WERI-Rb-1 (cell line): Measurements from ENCODE around the gene NEDD8.

Experiments used
- DNase-seq: peaks from one replicate; pipeline ENCODE4 v3.0.0-alpha.2; 2020
- H3K27ac ChIP-seq: fragments of 250-450 bp; sonication (Bioruptor Pico); 2 replicates; pipeline ENCODE4 v1.5.1; 2020; ENCODE audit warnings: mild to moderate bottlenecking, moderate library complexity
- H3K27me3 ChIP-seq: fragments of 250-450 bp; sonication (Bioruptor Pico); 2 replicates; pipeline ENCODE4 v1.5.1; 2021; ENCODE audit warnings: mild to moderate bottlenecking, low read depth, moderate library complexity; ENCODE audit not compliant: insufficient read depth, severe bottlenecking
- H3K36me3 ChIP-seq: fragments of 250-450 bp; sonication (Bioruptor Pico); 2 replicates; pipeline ENCODE4 v1.5.1; 2020; ENCODE audit warnings: mild to moderate bottlenecking, moderate library complexity
- H3K4me3 ChIP-seq: 2 replicates; pipeline ENCODE4 v1.5.1; 2011; ENCODE audit warnings: low read depth, mild to moderate bottlenecking, control low read depth, low read length
- H3K9me3 ChIP-seq: fragments of 250-450 bp; sonication (Bioruptor Pico); 2 replicates; pipeline ENCODE4 v1.5.1; 2021; ENCODE audit warnings: mild to moderate bottlenecking, moderate library complexity; ENCODE audit not compliant: severe bottlenecking
- TF ChIP-seq, protein P1 (sequence below): IDR thresholded peaks from 2 replicates; pipeline ENCODE4 v1.5.1; 2011; ENCODE audit warnings: low read depth, mild to moderate bottlenecking, control low read depth, inconsistent platforms, low read length

NEDD8 gene

DNA sequence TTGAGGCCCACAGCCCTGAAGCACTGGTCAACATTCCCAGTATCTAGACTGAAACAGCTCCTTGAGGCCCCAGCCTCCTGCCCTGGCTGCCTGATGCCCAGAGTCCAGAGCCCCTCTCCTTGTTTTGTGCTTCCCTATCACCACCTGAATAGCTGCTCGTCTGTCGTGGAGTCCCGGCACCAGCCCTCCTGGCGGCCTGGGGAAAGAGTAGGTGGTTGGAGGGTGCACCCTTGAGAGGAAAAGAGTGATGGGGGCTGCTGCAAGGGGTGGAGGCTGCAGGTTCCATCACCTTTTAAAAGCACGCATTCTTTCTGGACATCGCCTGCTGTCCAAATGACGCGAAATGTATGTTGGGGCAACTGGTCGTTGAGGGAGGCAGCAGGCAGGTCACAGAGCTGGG, 36.1 kb upstream of the NEDD8 start:
- Histone ChIP-seq H3K27me3 (no peaks in the 10 kb centered on the region), H3K27ac (no peak overlapping the region), H3K4me3 (no peak overlapping the region), H3K36me3 (no peaks in the 10 kb centered on the region), H3K9me3 (no peaks in the 10 kb centered on the region)
- TF ChIP-seq, protein P1, sequence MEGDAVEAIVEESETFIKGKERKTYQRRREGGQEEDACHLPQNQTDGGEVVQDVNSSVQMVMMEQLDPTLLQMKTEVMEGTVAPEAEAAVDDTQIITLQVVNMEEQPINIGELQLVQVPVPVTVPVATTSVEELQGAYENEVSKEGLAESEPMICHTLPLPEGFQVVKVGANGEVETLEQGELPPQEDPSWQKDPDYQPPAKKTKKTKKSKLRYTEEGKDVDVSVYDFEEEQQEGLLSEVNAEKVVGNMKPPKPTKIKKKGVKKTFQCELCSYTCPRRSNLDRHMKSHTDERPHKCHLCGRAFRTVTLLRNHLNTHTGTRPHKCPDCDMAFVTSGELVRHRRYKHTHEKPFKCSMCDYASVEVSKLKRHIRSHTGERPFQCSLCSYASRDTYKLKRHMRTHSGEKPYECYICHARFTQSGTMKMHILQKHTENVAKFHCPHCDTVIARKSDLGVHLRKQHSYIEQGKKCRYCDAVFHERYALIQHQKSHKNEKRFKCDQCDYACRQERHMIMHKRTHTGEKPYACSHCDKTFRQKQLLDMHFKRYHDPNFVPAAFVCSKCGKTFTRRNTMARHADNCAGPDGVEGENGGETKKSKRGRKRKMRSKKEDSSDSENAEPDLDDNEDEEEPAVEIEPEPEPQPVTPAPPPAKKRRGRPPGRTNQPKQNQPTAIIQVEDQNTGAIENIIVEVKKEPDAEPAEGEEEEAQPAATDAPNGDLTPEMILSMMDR: no peak
- no peak for DNase-seq

DNA sequence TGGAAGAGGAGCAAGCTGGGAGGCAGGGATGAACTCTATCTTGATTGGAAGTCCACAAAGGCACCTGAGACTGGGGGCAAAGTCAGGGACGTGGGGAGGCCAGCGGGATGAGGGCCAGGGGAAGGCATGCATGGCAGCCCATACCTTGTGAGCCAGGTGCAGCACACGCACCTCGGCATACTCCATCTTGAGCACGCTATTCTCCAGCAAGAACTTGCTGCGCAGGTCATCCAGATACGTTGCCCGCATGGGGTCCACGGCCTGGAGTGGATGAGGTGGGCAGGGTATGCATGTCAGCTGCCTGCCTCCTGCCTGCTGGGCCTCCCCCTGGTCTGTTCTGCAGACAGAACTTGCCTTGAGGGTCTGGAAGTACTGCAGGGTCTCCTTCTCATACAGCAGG, 35.3 kb upstream of the NEDD8 start:
- no peak overlapping the region for H3K4me3 ChIP-seq
- TF ChIP-seq, protein P1: no peak
- no peak overlapping the region for H3K27ac ChIP-seq

DNA sequence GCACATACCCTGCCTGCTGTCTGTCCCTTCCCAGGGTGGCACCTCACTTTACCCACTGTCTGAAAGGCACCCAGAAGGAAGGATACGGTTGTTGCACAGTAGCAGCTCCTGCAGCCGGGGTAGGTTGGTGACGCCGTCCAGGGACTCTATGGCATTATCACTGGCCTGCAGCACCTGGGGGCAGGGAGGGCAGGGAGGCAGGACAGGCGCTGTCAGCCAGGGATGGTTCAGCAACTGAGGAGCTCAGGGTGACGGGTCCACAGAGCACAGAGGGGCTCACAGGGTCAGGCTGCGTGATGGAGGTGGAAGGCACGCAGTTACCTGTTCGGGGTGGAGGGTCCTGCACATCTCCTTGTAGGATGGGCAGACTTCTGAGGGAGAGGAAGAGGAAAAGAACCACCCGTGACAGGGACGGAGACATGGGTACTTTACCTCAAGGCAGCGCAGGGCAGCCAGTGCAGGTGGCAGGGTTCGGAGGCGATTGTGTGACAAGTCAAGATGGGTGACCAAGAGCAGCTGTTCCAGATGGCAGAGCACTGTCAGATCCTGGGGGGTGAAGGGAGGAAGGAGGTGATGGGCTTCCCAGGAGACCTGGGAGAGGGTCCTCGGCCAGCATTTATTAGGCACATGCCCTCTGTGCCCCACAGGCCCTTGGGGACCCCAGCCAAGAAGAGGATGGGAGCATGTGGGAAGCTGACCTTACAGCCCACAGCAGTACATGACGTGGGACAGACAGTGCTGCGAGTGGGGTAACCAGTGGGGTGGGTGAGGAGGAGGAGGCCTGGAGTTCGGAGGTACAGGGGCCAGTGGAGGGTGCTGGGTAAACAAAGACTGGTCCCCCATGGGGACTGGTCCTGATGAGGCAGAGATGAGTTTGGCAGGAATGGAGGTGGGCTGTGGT, 34.4 kb upstream of the NEDD8 start:
- no peaks in the 10 kb centered on the region for H3K9me3 ChIP-seq
- DNase-seq: no peak
- H3K4me3 ChIP-seq: no peak overlapping the region
- no peaks in the 10 kb centered on the region for H3K36me3 ChIP-seq
- TF ChIP-seq, protein P1: no peak
- no peaks in the 10 kb centered on the region for H3K27me3 ChIP-seq
- H3K27ac ChIP-seq: no peak overlapping the region

More for the DNA sequence above, 35.3 kb upstream of the NEDD8 start:
- no peaks in the 10 kb centered on the region for H3K9me3 ChIP-seq
- no peaks in the 10 kb centered on the region for H3K36me3 ChIP-seq
- H3K27me3 ChIP-seq: no peaks in the 10 kb centered on the region
- no peak for DNase-seq

DNA sequence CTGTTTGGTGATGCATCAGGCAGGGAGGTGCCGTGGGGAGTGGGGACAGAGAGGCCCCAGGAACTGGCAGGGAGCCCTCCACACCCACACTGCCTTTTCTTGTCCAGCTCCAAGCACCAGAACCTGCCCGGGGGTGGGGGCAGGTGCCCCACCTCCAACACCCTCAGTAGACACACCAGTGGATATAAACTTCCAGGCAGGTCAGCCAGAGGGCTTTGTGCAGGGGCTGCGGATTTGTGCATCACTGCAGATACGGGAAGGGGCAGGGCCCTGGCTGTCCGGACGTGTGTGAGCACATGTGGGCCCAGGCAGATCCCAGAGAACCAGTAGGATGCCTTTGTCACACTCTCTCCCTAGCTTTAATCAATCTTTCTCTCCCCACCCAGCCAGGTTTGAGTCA, 32.1 kb upstream of the NEDD8 start:
- H3K4me3 ChIP-seq: no peak overlapping the region
- no peaks in the 10 kb centered on the region for H3K9me3 ChIP-seq
- DNase-seq: no peak
- TF ChIP-seq, protein P1: no peak
- H3K27me3 ChIP-seq: no peaks in the 10 kb centered on the region
- H3K27ac ChIP-seq: peak overlapping the region; percentile 39
- no peaks in the 10 kb centered on the region for H3K36me3 ChIP-seq

DNA sequence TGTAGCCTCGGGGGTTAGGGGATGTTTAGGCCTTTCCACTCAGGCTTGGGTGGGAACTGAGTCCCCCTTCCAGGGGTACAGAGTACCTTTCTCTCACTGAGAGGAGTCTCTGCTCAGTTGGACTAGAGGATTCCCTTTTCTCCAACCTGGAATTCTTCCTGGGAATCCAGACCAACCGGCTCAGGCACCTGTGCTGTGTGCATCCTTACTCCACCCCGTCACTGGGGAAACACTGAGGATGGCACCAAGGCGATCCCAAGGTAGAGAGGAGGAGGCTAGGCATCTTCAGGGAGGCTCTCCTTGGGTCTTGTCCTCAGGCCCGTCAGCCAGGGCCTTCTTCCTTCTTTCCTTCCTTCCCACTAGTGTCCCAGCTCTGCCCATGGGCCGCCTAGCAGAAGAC, 31.7 kb upstream of the NEDD8 start:
- H3K27ac ChIP-seq: peak overlapping the region; percentile 39
- TF ChIP-seq, protein P1: no peak
- DNase-seq: no peak

More for the DNA sequence above, 31.7 kb upstream of the NEDD8 start:
- Histone ChIP-seq H3K36me3 (no peaks in the 10 kb centered on the region), H3K9me3 (no peaks in the 10 kb centered on the region), H3K4me3 (no peak overlapping the region), H3K27me3 (no peaks in the 10 kb centered on the region)
